Right lobe of liver (tissue), 6 donors: ENCODE results near the gene R3HDM2. TPM values are rescaled to one million over a fixed set of nuclear protein-coding genes. Genes with fewer than 3 reads are reported as not detected.

Experiments
- ATAC-seq, 4 donors: fragments of 200-7000 bp; cut with Tn5 transposase; one replicate each; pipeline ENCODE4 v1.9.1; 2020; ENCODE audit warnings: mild to moderate bottlenecking in 4 of 4, moderate library complexity in 4 of 4
- DNase-seq, 3 donors: peaks; one replicate each; pipeline ENCODE4 v3.0.0-alpha.2; 2020
- H3K27ac ChIP-seq, 3 donors: fragments of 200-600 bp; one replicate each; pipeline ENCODE4 v1.8.0; 2022
- H3K27me3 ChIP-seq, 2 donors: fragments of 200-600 bp; one replicate each; pipeline ENCODE4 v1.8.0; 2022
- H3K36me3 ChIP-seq, 4 donors: fragments of 200-600 bp; sonication (generic) in 1 of 4; one replicate each; pipeline versions ENCODE4 v1.5.1 to v1.8.0; 2017 to 2022; ENCODE audit warnings: control low read depth in 1 of 4
- H3K4me1 ChIP-seq, 4 donors: fragments of 200-600 bp; sonication (generic) in 1 of 4; one replicate each; pipeline versions ENCODE4 v1.5.1 to v1.8.0; 2017 to 2022; ENCODE audit warnings: control low read depth in 1 of 4
- H3K4me3 ChIP-seq, 3 donors: fragments of 200-600 bp; one replicate each; pipeline ENCODE4 v1.8.0; 2022
- H3K9me3 ChIP-seq, 4 donors: fragments of 200-600 bp; sonication (generic) in 1 of 4; one replicate each; pipeline versions ENCODE4 v1.5.1 to v1.8.0; 2017 to 2022; ENCODE audit warnings: control low read depth in 1 of 4
- CTCF ChIP-seq, 4 donors: fragments of 200-600 bp in 3 of 4; fragments of 450-650 bp in 1 of 4; IDR thresholded peaks; one replicate each; pipeline versions ENCODE4 v1.5.1 to v1.8.0; 2016 to 2022; ENCODE audit warnings: antibody characterized with exemption in 4 of 4, mild to moderate bottlenecking in 2 of 4
- POLR2A ChIP-seq: fragments of 450-650 bp; IDR thresholded peaks from one replicate; pipeline ENCODE4 v1.6.1; 2017; ENCODE audit warnings: antibody characterized with exemption, mild to moderate bottlenecking
- WGBS: methylation state at CpG from one replicate; pipeline ENCODE4 v1.1.6; 2018; ENCODE audit warnings: low coverage, low lambda C conversion rate; ENCODE audit not compliant: insufficient coverage; ENCODE audit errors: missing lambda C conversion rate; 5-methylcytosine and 5-hydroxymethylcytosine counted together
- intact Hi-C, 2 donors: fragments of 100-400 bp; cut with DNase I; formaldehyde crosslinking; loops; one replicate each; pipeline versions ENCODE4 v1.11.2 to v1.14.1; 2022
- total RNA-seq, 6 experiments: library from RNA; depleted of rRNA in 2 of 6; stranded (reverse); fragments of >200 nt in 2 of 6; fragmentation: NEBNext Ultra II Directional in 3 of 6; extraction: Animal tissue kit (Norgen Biotek cat#: 25700) in 3 of 6; gene quantifications; one replicate each; pipeline versions ENCODE4 v1.1.0 to v1.2.4, GENCODE V29; 2016 to 2023
- donor health status: DM: no; HTN: yes; CAD: no.
- donor health status: DM: no; HTN: no; CAD: no.
- donor health status: DM: no; HTN: no; CAD: no.
- donor health status: DM: no; HTN: yes; CAD: no.
- donor health status: DM: no; HTN: yes; CAD: no.

Gene R3HDM2
- total RNA-seq, 6 experiments from 2014 or later, result 25.3 to 48.0 (median 35.9) TPM

GRCh38 chr12:57222286-57223190 lies 208.3 kb downstream of the R3HDM2 start:
- TF ChIP-seq POLR2A (no peak), CTCF (IDR thresholded peaks at IDR 0.05) (no peak)
- Histone ChIP-seq H3K36me3 (no peaks in the 10 kb centered on the region), H3K4me3 (no peak overlapping the region), H3K4me1 (peaks cover 0 to under 1% (median 0%) of the 10 kb centered on the region in 4 donors), H3K9me3 (no peaks in the 10 kb centered on the region), H3K27me3 (peaks cover 0 to 25% of the 10 kb centered on the region in 2 donors), H3K27ac (no peak overlapping the region)
- ATAC-seq (no peak), DNase-seq (no peak)
- intact Hi-C loops, result no loop called here
- WGBS, result 26% methylated on average over 9 of the region's 13 CpGs

DNA sequence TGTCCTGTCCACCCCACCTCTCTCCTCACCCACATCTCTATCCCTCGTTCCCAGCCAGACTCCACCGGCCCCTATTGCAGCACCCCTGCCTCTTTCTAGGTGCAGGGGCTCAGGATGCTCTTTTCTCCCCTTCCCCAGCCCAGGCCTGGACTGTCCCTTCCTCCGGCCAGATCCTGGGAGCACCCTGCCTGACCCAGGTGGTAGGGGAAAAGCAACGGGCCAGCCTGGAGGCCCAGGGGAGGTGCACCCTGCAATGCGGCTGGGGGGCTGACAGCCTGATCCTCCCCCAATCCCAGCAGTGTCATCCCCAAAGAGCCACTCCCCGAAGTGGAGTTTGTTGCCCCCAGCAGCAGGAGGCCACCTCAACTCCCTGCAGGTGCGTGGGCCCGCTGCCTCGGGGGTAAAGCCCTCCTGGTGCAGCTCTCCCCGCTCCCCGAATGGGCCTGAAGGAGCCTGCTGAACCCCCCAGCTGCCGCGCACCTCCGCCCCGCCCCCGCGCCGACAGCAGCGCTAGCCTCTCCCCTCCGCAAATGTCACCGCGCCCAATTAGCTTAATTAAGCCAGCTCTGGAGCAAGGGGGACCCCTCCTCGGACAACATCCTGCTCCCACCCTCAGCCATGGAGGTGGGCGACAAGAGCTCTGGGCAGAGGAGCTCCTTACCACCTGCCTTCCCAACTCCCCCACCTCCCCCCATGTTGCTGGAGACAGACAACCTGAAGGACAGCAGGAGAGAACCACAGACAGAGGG lies 209.5 kb downstream of the R3HDM2 start:
- TF ChIP-seq POLR2A (no peak), CTCF (IDR thresholded peaks at IDR 0.05) (no peak)
- Histone ChIP-seq H3K36me3 (no peaks in the 10 kb centered on the region), H3K4me1 (peaks cover 0 to 11% (median 0%) of the 10 kb centered on the region in 4 donors), H3K9me3 (no peaks in the 10 kb centered on the region), H3K27me3 (peaks cover 0 to 25% of the 10 kb centered on the region in 2 donors), H3K27ac (no peak overlapping the region), H3K4me3 (no peak overlapping the region)
- intact Hi-C loops, result no loop called here
- DNase-seq (no peak), ATAC-seq (no peak)
- WGBS, result 5% methylated on average over 19 of the region's 24 CpGs

DNA sequence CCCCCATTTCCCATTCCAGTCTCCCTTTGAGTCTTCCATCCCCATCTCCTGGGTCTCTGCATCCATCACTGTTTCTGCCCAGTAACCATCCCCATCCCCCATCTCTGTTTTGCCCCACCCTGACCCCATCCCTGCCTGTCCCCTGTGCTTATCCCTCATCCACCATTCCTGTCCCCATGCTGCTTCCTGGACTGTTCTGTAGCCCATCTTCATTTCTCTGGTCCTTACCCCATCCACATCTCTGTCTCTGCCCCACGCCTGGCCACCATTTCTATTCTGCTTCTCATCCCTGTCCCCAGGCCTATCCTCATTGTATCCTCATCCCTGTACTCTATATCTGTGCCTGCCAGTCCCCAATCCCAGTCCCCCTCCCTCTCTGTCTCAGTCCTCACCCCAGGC lies 210.1 kb downstream of the R3HDM2 start:
- DNase-seq, result no peak
- no peaks in the 10 kb centered on the region for H3K36me3 ChIP-seq
- intact Hi-C loops, result no loop called here
- H3K27me3 ChIP-seq, result peaks cover 0 to 23% of the 10 kb centered on the region in 2 donors
- no peaks in the 10 kb centered on the region for H3K9me3 ChIP-seq
- H3K4me3 ChIP-seq, result no peak overlapping the region
- ATAC-seq, result no peak
- WGBS, result 44% methylated on average over 1 of the region's 1 CpG
- H3K4me1 ChIP-seq, result peaks cover 0 to 14% (median 0%) of the 10 kb centered on the region in 4 donors
- no peak overlapping the region for H3K27ac ChIP-seq
- TF ChIP-seq CTCF (IDR thresholded peaks at IDR 0.05), result no peak
- TF ChIP-seq POLR2A, result no peak

GRCh38 chr12:57219993-57220754 lies 210.7 kb downstream of the R3HDM2 start:
- H3K4me3 ChIP-seq, result no peak overlapping the region
- H3K36me3 ChIP-seq, result no peaks in the 10 kb centered on the region
- TF ChIP-seq CTCF (IDR thresholded peaks at IDR 0.05) (no peak), POLR2A (no peak)
- H3K27ac ChIP-seq, result no peak overlapping the region
- intact Hi-C loops, result no loop called here
- WGBS, result 7% methylated on average over 28 of the region's 38 CpGs
- H3K4me1 ChIP-seq, result peaks cover 0 to 14% (median 0%) of the 10 kb centered on the region in 4 donors
- peaks cover 0 to 17% of the 10 kb centered on the region in 2 donors for H3K27me3 ChIP-seq
- ATAC-seq, result no peak
- no peak for DNase-seq
- H3K9me3 ChIP-seq, result no peaks in the 10 kb centered on the region
